NCI-H524 treated with DMSO at 0.1 percent for 48 hours (cell line): Measurements from ENCODE around the gene TFEB.

Experiments
- DNase-seq: peaks from one replicate; lab custom pipeline; 2025; lab: John Stamatoyannopoulos, UW

TFEB gene

DNA sequence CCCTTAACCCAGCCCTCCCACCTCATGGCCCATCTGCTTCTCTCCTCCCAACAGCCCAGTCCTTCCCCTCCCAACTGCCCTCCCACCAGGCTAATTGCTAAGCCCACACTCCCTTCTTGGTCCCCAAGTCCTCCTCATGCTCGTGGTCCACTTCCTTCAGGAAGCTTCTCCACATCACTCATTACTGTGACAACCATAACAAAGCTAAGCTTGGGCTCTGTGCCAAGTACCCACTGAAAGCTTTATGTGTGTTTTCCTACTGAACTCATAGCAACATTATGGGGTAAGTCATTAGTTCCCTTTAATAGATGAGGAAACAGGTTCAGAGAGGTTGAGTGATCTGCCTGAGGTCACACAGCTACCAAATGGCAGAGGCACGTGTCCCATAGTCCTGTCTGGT, 28.1 kb upstream of the TFEB start:
- no peak for DNase-seq

DNA sequence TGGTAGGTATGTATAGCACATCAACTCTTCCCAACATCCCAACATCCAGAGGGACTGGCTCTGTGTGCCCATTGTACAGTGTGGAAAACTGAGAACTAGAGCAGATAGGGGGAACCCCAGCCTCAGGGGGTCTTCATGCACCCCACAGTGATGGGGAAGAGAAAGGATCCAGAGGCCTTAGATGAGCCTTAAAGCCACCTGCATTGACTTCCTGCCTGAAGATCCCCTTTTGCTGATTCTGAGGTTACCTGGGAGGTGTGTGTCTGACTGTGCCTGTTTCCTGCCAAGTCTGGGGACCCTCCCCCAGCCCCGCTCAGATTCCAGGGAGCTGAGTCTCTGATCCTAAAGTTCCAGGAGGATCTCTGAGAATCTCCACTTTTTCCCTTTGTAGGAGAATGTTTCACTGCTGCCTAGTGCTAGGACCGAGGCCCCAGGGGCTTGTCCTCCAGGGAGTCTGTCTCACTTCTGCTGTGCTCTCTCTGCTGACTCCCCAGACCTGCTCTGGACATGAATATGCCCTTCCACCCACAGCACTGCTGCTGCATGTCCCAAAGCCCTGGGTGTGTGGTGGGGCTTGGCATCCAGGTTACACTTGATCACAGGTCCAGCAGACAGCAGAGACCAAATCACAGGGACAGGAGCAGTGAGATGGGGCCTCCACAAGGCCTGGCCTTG, 24.6 kb upstream of the TFEB start:
- no peak for DNase-seq

DNA sequence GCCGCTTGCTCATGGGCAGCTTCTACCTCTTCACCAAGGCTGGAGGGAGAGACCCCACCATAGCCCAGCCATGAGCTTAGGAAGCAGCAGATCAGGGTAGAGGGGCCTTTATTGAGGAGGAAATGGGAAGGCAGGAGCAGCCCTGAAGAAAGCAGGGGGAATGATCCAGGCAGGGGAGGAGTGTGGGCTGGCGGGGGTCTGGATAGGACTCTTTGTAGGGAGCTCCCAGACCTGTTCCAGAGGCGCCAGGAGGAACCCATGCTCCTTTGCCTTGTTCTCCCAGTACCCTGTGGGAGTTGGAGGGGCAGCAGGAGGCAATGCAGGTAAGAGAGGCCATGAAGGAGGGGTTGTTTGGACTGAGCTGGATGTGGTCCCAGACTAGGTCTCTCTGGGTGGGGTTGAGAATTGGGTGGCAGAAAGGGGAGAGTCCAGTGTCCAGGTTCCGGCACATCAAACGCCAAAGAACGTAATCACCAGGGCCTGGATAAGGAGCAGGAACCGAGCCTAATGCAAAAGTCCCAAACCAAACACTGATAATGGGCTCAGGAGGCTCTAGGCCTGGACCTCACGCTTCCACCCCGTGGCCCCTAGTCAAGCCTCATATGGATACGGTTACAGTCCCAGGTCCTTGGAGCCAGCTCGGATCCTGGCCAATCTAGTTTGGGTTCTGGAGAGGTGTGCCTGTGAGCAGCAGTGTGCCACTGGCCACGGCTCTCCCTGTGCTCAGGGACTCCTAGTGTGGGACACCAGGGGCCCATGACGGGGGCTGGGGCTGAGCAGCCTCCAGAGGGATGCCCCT, 23.9 kb upstream of the TFEB start:
- no peak for DNase-seq

DNA sequence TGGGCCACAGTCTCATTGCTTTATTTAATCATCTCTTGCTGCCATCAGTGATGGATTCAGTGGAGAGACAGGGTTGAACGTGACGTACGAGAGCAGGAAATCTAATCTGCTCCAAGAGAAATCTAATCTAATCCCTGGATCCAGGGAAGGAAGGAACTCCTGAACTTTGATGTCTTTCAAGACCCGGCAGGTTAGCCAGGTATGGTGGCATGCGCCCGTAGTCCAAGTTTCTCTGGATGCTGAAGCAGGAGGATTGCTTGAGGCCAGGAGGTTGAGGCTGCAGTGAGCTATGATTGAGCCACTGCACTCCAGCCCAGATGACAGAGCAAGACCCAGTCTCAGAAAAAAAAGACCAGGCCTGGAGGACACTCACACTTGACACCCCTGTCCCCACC, 23.2 kb upstream of the TFEB start:
- no peak for DNase-seq

DNA sequence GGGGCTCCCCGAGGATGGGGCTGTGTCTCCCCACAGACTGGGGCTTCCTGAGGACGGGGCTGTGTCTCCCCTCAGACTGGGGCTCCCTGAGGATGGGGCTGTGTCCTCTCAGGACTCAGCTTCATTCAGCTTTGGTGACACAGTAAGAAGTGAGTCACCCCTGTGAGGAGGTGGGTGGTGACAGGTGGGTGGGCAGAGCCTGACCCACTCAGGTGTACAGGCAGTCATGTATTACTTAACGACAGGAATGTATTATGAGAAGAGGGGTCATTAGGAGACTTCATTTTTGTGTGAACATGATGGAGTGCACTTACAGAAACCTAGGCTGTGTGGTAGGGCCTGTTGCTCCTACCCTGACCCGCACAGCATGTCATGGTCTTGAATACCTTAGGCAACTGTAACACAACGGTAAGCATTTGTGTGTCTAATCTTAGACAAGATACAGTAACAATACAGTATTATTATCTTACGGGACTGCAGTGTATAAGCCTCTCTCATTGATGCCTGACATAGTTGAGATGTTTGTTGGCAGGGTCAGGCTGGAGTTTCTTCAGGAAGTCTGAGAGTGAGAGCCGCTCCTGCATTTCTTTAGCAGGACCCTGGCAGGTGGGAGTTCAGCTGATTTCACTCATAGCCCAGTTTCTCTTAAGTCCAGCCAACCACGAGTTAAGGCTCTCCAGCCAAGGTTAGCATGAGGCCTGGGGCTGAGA, 22.7 kb upstream of the TFEB start:
- no peak for DNase-seq

DNA sequence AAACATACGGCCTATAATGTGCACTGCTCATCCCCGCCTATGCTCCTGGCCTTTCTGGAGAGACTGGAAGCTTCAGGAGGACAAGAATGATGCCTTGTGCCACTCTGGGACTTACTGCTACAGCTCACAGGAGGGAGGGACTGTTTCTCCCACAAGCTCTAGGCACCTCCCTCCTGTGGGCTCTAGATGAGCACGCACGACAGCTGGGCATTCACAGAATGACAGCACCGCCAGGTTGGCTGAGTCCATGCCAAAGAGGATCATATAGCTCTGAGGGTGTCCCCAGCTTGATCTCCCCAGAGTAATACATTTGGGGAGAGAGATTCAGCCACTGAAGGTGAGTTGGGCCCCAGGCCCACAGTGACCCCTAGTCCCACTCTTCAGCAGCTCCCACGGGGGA, 21.9 kb upstream of the TFEB start:
- DNase-seq: no peak

DNA sequence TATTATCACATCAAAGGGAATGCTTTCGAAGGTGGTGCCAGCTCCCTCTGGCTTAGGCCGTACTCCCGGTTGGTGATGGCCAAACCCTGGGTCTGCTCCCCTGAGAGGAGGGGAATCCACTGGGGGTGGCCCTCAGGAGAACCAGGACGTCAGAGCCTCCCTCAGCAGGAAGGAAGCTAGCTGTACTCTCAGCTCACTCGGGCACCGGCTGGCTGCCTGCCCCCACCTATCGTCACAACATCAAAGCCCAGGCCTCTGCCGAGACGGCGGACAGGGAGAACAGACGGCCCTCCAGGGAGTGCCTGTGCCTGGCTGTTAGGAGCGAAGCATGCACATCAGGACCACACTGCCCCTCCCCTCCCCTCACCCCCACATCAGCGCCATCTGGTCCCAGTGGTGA, 20.9 kb upstream of the TFEB start:
- no peak for DNase-seq

DNA sequence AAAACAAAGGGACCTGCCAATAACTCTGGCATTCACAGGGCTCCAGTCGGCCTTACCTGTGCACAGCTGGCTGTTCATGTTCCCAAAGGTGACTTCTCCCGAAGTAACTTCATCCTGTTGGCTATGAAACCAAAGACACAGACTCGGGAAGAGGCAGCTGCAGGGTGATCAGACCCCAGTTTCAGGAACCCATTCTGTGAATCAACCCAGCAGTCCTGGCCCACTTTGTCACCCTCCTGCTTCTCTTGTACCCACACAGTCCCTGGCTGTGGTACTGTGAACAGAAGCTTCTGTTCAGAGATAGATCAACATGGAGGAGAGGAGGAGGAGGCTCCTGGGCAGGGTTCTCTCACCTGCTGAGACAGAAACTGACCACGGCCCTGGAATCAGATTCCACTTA, 20.5 kb upstream of the TFEB start:
- no peak for DNase-seq

DNA sequence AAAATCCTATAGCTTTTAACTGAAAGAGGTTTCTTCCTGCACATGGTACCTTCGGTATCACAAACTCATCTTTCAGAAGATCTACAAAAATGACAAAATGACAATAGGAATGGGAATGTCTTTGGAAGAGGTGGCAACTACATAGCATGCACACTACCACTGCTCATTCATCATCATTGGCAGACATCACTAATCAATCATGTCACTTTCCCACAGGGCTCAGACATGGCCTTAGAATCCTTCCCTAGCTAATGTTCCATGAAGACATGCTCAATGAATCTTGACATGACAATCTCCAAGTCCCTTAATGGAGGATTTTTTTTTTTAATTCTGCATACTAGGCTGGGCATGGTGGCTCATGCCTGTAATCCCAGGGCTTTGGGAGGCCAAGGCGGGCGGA, 15.0 kb upstream of the TFEB start:
- DNase-seq: no peak

DNA sequence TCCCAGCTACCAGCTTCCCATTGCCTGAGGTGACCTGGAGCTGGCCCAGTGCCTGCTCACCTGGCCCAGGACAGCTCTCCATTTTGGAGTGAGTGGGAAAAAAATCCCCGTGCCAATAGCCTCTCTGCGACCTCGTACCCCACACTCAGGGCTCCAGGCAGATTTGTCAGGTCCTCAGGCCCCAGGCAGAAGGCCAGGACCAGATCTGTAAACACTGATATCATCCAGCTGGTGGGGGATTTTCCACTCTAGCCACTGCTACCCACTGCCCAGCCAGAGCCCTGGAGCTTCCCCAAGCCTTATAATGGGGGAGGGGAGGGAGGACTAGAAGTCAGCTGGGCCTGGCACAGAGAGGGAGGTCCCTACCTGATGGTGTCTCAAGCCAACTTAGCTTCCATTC, 13.1 kb upstream of the TFEB start:
- DNase-seq: no peak

DNA sequence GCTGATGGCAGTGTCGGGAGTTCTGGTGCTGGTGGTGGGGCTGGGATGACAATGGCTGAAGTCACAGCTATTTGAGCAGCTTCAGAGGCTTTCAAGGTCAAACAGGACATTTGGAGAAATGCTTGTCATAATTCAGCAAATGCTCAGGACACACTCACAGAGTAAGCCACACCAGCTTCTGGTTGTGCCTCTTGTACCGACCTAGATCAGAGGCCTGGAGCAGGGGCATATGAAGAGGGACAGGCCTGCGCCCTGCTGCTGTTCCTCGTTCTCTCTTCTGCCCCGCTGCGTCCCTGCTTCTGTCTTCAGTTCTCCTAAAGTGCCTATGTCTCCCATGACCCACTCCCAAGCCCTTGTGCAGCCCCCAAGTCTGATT, 12.7 kb upstream of the TFEB start:
- DNase-seq: no peak

DNA sequence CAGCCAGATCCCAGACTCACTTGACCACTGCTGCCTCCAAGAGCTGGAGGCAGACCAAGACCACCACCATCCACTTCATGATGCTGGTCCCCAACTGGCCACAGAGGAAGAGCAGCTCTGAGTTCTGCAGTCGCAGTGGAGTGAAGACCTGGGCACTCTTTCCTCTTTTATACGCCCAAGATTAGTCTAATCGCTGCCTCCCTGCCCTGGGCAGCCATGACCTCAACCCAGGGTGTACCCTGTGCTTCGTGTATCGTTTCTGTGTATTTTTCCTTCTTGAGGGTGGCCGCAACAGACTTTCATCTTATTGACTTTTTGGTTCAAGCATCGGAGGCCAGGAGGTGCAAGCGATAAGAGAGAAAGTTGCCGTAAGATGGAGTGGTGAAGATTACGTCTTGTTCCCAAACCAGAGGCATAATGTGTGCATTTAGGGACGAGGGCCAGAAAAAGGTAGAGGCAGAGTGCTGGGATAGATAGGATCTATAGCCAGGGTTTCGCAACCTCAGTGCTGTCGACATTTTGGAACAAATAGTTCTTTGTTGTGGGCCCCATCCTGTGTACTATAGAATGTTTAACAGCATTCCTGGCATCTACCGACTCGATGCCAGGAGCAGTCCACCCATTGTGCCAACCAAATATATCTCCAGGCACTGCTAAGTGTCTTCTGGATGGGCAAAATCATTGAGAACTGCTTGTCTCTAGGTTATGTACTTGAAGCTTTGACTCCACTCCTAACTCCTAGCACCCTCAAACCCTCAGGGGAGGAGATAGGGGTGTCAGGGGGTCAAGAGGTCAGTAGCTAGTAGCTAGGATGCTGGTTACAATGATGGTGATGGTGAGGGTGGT, 12.1 kb upstream of the TFEB start, which contains the start of gene PGC:
Gene PGC, minus strand, starts transcription at position 142 of the 846 bp plus-strand sequence. Its CDS starts 63 bp downstream, at position 79.
- DNase-seq: no peak

DNA sequence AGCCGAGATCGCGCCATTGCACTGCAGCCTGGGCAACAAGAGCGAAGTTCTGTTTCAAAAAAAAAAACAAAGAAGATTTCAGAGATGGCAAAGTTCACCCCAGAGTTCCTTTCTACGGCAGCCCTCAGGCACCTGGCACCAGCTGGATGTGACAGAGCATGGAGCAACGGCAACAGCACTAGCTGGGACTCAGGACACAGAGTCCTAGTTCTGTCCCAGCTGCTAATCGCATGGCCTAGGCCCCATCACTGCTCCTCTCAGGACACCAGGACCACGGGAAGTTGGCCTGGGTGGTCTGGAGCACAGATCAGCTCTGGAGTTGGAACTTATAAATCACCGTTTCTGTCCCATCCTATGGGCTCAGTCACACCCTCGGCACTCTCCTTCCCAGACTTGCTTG, 10.7 kb upstream of the TFEB start:
- no peak for DNase-seq

DNA sequence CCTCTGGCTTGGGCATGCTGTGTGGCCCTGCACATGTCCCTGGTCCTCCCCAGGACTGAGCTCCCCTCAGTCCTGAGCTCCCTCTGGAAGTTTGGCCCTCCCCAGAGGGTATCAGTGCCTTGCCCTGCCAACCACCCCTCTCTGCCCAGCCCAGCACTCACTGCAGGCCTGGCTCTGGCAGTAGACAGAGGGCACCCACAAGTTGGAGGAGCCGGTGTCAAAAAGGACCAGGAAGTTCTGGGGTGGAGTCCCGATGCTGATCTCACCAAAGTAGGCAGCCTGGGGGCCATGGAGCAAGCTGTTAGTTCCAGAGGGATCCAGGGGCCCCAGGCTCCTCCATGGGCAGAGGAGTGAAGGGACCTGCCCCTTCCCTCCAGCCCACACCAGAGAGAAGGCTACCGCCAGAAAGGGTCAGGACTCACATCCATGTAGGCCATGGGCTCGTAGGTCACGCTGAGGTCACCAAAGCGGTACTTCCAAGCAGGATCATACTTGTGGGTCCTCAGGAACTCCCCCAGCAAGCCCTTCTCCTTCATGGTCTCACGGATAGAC, 8.9 kb upstream of the TFEB start:
- no peak for DNase-seq

DNA sequence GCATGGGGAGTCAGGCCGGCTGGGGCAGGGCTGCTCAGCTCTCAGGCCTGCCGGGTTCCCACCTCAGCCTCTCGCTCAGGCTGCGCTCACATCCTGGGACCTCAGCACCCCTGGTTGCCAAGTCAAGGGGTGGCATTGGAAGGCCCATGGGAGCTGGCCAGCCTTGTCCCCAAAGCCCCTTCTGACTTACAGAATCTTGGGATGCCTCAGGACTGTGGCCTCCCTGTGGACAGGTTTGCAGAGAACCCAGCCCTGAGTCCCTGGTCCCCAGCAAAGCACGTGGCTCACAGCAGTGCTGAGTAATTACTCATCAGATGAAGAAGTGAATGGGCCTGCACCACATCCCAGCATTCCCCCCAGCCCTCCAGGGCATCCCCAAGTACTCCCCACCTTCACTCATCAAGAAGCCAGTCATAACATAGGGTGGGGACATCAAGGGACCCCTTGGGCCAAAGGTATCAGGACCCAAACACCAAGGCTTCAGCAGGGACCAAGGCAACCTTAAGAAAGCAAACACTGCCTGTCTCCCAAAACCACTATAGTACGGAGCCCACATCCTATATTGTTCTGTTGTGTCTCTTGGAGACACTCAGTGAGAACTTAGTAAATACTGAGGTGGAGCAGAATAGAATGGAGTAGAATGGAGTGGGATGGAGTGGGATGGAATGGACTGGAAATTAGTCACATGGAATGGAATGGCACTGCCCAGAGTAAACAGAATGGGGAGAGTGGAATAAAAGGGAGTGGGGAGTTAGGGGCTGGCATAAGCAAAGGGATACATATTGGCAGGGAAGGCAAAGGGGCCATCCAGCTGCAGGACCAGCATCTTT, 8.2 kb upstream of the TFEB start:
- DNase-seq: no peak

DNA sequence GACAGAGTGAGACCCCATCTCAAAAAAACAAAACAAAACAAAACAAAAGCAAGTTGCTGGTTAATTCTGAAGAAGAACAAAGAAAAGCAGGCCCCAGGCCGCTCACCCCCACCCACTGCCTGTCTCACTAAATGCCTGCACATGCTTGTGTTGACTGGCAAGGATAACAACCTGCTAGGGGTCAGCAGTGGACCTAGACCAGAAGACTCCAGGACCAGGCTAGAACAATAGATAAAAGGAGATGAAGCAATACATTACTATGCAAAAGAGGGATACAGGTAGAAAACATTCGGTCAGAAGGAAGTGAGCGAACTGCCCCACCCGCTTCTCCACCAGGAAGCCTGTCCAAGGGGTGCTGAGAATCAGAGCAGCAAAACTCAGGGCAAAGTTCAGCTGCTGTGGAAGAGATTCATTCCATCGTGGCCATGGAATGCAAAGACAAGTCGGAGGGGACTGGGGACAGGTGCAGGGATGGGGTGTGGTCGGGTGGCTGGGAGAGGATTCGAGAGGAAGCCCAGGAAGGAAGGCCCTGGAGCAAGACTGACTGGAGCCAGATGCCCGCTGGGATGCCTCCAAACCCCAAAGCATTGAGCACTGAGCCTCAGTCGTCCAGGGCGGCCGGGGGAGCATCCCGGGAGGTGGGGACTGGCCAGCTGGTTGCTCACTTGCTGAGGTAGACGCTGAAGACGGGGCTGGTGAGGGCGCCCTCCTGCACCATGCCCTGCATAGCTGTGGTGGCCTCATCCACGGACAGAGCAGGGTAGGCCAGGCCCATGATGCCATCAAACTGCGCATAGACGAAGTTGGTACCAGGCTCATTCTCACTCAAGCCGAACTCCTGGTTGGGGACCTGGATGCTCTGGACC, 6.5 kb upstream of the TFEB start:
- DNase-seq: no peak

DNA sequence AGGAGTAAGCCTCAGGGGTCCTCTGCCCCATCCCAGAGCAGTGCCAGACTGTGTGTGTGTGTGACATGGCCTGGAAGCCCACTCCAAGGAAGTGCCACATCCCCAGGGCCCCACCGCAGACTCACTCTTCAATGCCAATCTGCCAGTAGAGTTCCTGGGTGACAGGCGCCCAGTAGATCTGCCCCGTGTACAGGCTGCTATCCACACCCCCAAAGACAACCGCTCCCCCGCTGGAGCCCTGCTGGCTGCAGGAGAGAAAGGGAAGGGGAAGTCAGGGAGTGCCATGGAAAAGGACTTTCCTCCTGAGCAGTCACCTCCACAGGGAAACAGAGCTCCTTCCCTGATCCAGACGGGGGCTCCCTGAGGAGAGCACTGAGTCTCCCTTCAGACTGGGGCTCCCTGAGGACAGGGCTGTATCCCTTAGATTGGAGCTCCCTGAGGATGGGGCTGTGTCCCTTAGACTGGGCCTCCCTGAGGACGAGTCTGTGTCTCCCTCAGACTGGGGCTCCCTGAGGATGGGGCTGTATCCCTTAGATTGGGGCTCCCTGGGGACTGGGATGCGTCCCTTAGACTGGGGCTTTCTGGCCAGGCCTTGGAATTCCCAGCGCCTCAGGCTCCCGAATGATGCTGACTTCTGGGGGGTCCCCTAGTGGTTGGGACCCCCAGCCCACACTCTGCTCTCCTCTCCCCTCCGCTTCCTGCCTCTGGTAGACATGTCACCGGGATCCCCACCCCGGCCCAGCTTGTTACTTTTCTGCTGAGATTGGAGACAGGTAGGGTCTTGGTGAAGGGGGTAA, 5.2 kb upstream of the TFEB start:
- DNase-seq: no peak

DNA sequence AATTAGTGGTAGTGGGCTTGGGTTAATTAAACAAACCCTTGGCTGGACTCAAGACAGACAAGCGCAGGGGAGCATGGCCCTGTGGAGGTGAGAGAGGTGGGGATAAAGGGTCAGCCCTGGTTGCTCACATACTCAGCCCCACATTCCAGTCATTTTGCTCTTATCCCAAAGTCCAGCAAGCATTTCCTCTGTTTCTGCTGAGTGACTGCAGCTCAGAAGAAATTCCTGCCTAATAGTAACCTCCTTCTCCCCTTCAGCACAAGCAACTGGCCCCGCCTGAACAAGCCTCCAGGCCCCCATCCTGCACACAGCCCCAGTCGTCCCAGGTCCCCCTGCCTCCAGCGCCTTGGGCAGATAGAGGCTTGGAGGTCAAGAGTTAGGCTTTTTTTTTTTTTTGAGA, 3.6 kb upstream of the TFEB start:
- DNase-seq: no peak

DNA sequence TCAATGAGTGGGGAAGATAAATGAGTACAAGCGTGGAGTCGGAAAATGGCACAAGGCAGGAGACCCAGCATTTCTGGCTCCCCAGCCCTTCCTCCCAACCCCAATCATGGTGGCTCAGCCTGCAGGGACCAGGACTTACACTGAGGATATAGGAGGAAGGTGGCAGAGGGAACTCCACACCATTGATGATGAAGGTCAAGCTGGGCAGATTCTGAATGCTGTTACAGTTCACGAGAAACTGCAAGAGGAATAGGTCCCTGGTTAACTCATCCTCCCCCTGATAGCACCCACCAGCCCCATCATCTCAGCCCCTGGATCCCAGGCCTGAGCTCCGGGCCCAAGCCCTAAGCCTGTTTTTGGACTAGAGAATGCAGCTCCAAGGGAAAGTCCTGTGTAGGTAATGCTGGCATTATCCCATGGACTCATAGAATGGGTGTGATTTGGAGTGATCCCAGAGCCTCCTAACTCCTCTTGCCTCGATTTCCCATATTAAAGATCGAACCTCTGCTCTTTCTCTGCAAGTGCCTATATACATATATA, 2.3 kb upstream of the TFEB start:
- no peak for DNase-seq
